Measurements from ENCODE around the gene SHB. TPM values are rescaled to one million over a fixed set of nuclear protein-coding genes. Genes with fewer than 3 reads are reported as not detected.

SHB gene
- total RNA-seq, 1 donor from 2014 or later = 0.44 TPM

DNA sequence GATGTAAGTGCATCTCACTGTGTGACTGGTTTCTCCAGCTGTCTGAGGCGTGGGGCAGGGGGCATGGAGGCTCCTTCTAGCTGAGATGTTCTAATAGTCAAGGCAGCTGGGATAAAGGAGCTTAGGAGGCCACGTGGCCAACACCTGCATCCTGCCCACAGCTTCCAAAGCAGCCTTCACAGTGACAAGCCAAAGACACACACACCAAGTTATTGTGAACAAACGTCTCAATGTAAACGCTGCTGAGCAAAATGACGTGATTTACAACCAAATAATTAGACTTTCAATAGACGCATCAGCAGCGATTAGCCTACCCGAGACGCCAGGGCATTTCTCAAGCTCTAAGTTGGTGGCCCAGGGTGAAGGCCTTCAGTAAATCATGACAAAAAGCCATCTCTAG lies 141.9 kb downstream of the SHB start:
- peaks cover 3% of the 10 kb centered on the region for H3K27me3 Mint-ChIP-seq
- no peak for TF ChIP-seq CTCF (IDR thresholded peaks at IDR 0.05)
- ChIA-PET POLR2A (no interaction called here), CTCF (no interaction called here)
- ATAC-seq (ENCODE audit: low read depth) (no peak), DNase-seq (no peak)
- no peak overlapping the region for H3K4me3 Mint-ChIP-seq
- no peaks in the 10 kb centered on the region for H3K4me1 Mint-ChIP-seq
- no peaks in the 10 kb centered on the region for H3K36me3 Mint-ChIP-seq (ENCODE audit: low read depth)
- H3K27ac Mint-ChIP-seq = no peak overlapping the region
- peaks cover 3% of the 10 kb centered on the region for H3K9me3 Mint-ChIP-seq
- intact Hi-C loops (cut with micrococcal nuclease) = no loop called here

DNA sequence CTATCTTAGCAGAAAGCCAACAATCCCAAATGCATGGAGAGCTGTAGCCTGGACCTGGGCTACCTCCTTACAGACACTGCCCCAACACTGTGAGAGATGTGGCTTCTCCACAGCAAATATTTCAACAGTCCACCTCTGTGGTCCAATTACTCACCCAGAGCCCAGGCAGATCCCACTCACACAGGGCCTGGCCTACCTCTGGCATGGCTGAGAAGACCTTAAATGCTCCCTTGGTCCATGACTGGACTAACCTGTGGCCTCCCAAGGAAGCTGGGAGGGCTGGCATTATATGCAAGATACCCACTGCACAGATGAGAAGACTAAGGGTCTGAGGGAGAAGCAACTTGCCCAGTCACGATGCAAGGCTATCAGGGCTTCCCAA lies 142.3 kb downstream of the SHB start:
- Mint-ChIP-seq H3K27me3 (peaks cover 3% of the 10 kb centered on the region), H3K36me3 (ENCODE audit: low read depth) (no peaks in the 10 kb centered on the region), H3K4me1 (no peaks in the 10 kb centered on the region), H3K9me3 (peaks cover 3% of the 10 kb centered on the region), H3K27ac (no peak overlapping the region), H3K4me3 (no peak overlapping the region)
- intact Hi-C loops (cut with micrococcal nuclease) = no loop called here
- TF ChIP-seq CTCF (IDR thresholded peaks at IDR 0.05) = no peak
- ChIA-PET POLR2A (no interaction called here), CTCF (interaction anchor here (1.5 kb wide), 1 partner anchor 9 kb away, joined by 3 read pairs; no protein-coding TSS in a partner anchor)
- DNase-seq = no peak
- no peak for ATAC-seq (ENCODE audit: low read depth)

DNA sequence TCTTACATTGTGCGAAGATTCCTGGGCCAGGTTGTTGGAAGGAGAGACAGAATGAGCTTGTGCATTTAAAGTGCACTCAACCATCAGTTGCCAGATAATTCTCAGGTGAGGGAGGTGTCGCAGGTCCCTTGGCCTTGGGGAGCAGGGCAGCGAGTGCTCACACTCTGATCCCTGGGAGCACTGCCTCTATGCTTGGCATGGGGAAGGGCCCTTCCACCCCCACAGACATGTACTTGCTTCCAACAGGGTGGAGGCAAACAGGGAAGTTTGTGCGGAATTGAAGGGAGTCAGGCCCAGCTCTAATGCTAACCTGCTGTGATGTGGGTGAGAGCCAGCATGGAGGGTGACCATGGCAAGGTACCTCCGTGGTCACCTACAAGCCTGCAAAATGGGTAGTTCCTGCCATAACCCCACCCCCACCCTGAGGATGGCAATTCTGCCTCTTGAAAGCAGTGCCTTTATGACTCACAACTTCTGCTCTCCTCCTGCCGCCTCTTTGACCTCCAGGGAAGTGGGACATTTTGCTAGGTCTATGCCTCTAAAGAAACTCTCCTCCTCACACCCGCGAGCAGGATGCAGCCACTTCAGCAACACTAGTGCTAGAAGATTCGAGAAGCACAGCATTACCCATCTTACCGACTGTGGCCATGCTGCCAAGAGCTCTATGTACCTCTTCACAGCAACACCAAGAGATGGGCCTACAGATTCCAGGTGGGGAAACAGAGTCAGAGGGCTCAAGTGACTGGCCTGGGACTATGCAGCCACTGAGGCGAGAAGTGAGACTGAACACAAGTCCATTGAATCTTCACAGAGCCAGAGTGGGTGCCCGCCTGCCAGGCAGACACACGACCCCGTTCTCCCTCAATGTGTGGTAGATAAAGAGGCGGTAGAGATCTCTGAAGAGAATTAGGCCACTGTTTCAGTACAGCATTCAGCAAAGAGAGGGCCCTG lies 143.0 kb downstream of the SHB start:
- Mint-ChIP-seq H3K4me1 (no peaks in the 10 kb centered on the region), H3K9me3 (peaks cover 3% of the 10 kb centered on the region), H3K27me3 (peaks cover 3% of the 10 kb centered on the region), H3K4me3 (no peak overlapping the region), H3K36me3 (ENCODE audit: low read depth) (no peaks in the 10 kb centered on the region), H3K27ac (no peak overlapping the region)
- CTCF ChIA-PET = interaction anchor here (1.5 kb wide), 1 partner anchor 9 kb away, joined by 3 read pairs; no protein-coding TSS in a partner anchor
- DNase-seq = no peak
- POLR2A ChIA-PET = no interaction called here
- no peak for TF ChIP-seq CTCF (IDR thresholded peaks at IDR 0.05)
- ATAC-seq (ENCODE audit: low read depth) = no peak
- intact Hi-C loops (cut with micrococcal nuclease) = no loop called here

- Mint-ChIP-seq H3K36me3 (ENCODE audit: low read depth) (no peaks in the 10 kb centered on the region), H3K9me3 (no peaks in the 10 kb centered on the region), H3K27ac (no peak overlapping the region), H3K4me3 (no peak overlapping the region), H3K27me3 (peaks cover 3% of the 10 kb centered on the region), H3K4me1 (no peaks in the 10 kb centered on the region)
- ATAC-seq (ENCODE audit: low read depth) (no peak), DNase-seq (no peak)
- ChIA-PET CTCF (no interaction called here), POLR2A (no interaction called here)
- no peak for TF ChIP-seq CTCF (IDR thresholded peaks at IDR 0.05)
- intact Hi-C loops (cut with micrococcal nuclease) = no loop called here
These were observed 144.0 kb downstream of the SHB start for GRCh38 chr9:37925006-37925405.

- POLR2A ChIA-PET = no interaction called here
- intact Hi-C loops (cut with micrococcal nuclease) = no loop called here
- H3K36me3 Mint-ChIP-seq (ENCODE audit: low read depth) = no peaks in the 10 kb centered on the region
These were observed 144.5 kb downstream of the SHB start for GRCh38 chr9:37924538-37924937.

More at GRCh38 chr9:37924538-37924937, 144.5 kb downstream of the SHB start:
- DNase-seq (no peak), ATAC-seq (ENCODE audit: low read depth) (no peak)
- peaks cover 2% of the 10 kb centered on the region for H3K27me3 Mint-ChIP-seq
- CTCF ChIA-PET = no interaction called here
- H3K27ac Mint-ChIP-seq = no peak overlapping the region
- H3K9me3 Mint-ChIP-seq = no peaks in the 10 kb centered on the region
- no peaks in the 10 kb centered on the region for H3K4me1 Mint-ChIP-seq
- no peak overlapping the region for H3K4me3 Mint-ChIP-seq
- TF ChIP-seq CTCF (IDR thresholded peaks at IDR 0.05) = no peak
